HG03097 (cell line): ENCODE measurements around the gene RIMBP2.

Source experiments
- ATAC-seq: cut with Tn5 transposase; IDR thresholded peaks from one replicate; pipeline ENCODE4 v1.9.1; 2021; ENCODE audit not compliant: unreplicated experiment, low FRiP score

RIMBP2 gene

GRCh38 chr12:130413909-130414308 is 302.2 kb downstream of the RIMBP2 start:
- no peak for ATAC-seq

- ATAC-seq = no peak
These were observed 303.7 kb downstream of the RIMBP2 start for GRCh38 chr12:130412384-130412783.

- ATAC-seq = no peak
These were observed 310.8 kb downstream of the RIMBP2 start for GRCh38 chr12:130405332-130405731.

- ATAC-seq = no peak
These were observed 314.4 kb downstream of the RIMBP2 start for GRCh38 chr12:130401703-130402102.

- no peak for ATAC-seq
These were observed 317.8 kb downstream of the RIMBP2 start for GRCh38 chr12:130398100-130398848.

GRCh38 chr12:130396667-130397066 is 319.4 kb downstream of the RIMBP2 start:
- ATAC-seq = no peak

GRCh38 chr12:130394906-130395305 is 321.2 kb downstream of the RIMBP2 start:
- ATAC-seq = no peak

GRCh38 chr12:130391186-130391585 is 324.9 kb downstream of the RIMBP2 start:
- ATAC-seq = no peak

- ATAC-seq = no peak
These were observed 330.9 kb downstream of the RIMBP2 start for GRCh38 chr12:130385193-130385592.

GRCh38 chr12:130384234-130384633 is 331.9 kb downstream of the RIMBP2 start:
- no peak for ATAC-seq

- no peak for ATAC-seq
These were observed 333.3 kb downstream of the RIMBP2 start for GRCh38 chr12:130382818-130383217.

- no peak for ATAC-seq
These were observed 340.5 kb downstream of the RIMBP2 start for GRCh38 chr12:130375296-130376287.

- no peak for ATAC-seq
These were observed 342.0 kb downstream of the RIMBP2 start for GRCh38 chr12:130374083-130374482.

GRCh38 chr12:130372936-130373335 is 343.2 kb downstream of the RIMBP2 start:
- ATAC-seq = no peak

- no peak for ATAC-seq
These were observed 344.8 kb downstream of the RIMBP2 start for GRCh38 chr12:130371296-130371695.

GRCh38 chr12:130369816-130370215 is 346.3 kb downstream of the RIMBP2 start:
- no peak for ATAC-seq

GRCh38 chr12:130367523-130367922 is 348.6 kb downstream of the RIMBP2 start:
- ATAC-seq = no peak

GRCh38 chr12:130367003-130367402 is 349.1 kb downstream of the RIMBP2 start:
- ATAC-seq = no peak

- ATAC-seq = no peak
These were observed 349.9 kb downstream of the RIMBP2 start for GRCh38 chr12:130366159-130366558.

- ATAC-seq = no peak
These were observed 351.5 kb downstream of the RIMBP2 start for GRCh38 chr12:130364578-130364977.

- no peak for ATAC-seq
These were observed 354.0 kb downstream of the RIMBP2 start for GRCh38 chr12:130362060-130362459.
